Heart left ventricle (tissue), 16 donors: ENCODE results near the gene CHST11. TPM values are rescaled to one million over a fixed set of nuclear protein-coding genes. Genes with fewer than 3 reads are reported as not detected.

Experiments used
- ATAC-seq, 4 donors: fragments of 200-7000 bp; cut with Tn5 transposase; one replicate each; pipeline ENCODE4 v1.9.1; 2020 to 2022; ENCODE audit warnings: moderate library complexity in 4 of 4, mild to moderate bottlenecking in 3 of 4, moderate number of reproducible peaks in 1 of 4
- DNase-seq, 5 donors: peaks; one replicate each; pipeline ENCODE4 v3.0.0-alpha.2; 2020
- H3K27ac ChIP-seq, 12 donors: fragments of 200-600 bp; sonication (generic) in 4 of 12; one replicate each; pipeline versions ENCODE4 v1.5.0 to v1.8.0; 2016 to 2022; ENCODE audit warnings: mild to moderate bottlenecking in 2 of 12
- H3K27me3 ChIP-seq, 9 donors: fragments of 200-600 bp; sonication (generic) in 2 of 9; one replicate each; pipeline versions ENCODE4 v1.5.1 to v1.8.0; 2016 to 2022; ENCODE audit warnings: mild to moderate bottlenecking in 3 of 9
- H3K36me3 ChIP-seq, 9 donors: fragments of 200-600 bp; sonication (generic) in 2 of 9; one replicate each; pipeline versions ENCODE4 v1.5.0 to v1.8.0; 2018 to 2022; ENCODE audit warnings: mild to moderate bottlenecking in 2 of 9
- H3K4me1 ChIP-seq, 12 donors: fragments of 200-600 bp; sonication (generic) in 4 of 12; one replicate each; pipeline versions ENCODE4 v1.5.0 to v1.8.0; 2016 to 2022; ENCODE audit warnings: mild to moderate bottlenecking in 3 of 12
- H3K4me3 ChIP-seq, 12 donors: fragments of 200-600 bp; sonication (generic) in 4 of 12; one replicate each; pipeline versions ENCODE4 v1.5.0 to v1.8.0; 2017 to 2022; ENCODE audit warnings: mild to moderate bottlenecking in 9 of 12, moderate library complexity in 4 of 12
- H3K9me3 ChIP-seq, 12 donors: fragments of 200-600 bp; sonication (generic) in 4 of 12; one replicate each; pipeline versions ENCODE4 v1.5.0 to v1.8.0; 2016 to 2022; ENCODE audit warnings: mild to moderate bottlenecking in 1 of 12
- CTCF ChIP-seq, 12 donors: fragments of 200-600 bp; sonication (generic) in 4 of 12; IDR thresholded peaks; one replicate each; pipeline versions ENCODE4 v1.5.0 to v1.8.0; 2018 to 2022; ENCODE audit warnings: antibody characterized with exemption in 12 of 12, mild to moderate bottlenecking in 5 of 12
- POLR2A ChIP-seq, 2 donors: fragments of 450-650 bp; IDR thresholded peaks; one replicate each; pipeline ENCODE4 v1.6.1; 2017; ENCODE audit warnings: antibody characterized with exemption in 2 of 2, mild to moderate bottlenecking in 2 of 2, moderate library complexity in 2 of 2
- WGBS, 4 donors: extraction: QIAGEN DNeasy Blood & Tissue Kit in 2 of 4; methylation state at CpG; one replicate each; pipeline versions ENCODE4 v1.1.5 to v1.1.7; 2013 to 2018; 5-methylcytosine and 5-hydroxymethylcytosine counted together
- intact Hi-C, 10 donors: fragments of 100-400 bp; cut with DNase I; formaldehyde crosslinking; loops; one replicate each; pipeline versions ENCODE4 v1.11.1 to v1.14.2; 2022
- polyA plus RNA-seq, 2 donors: library from polyadenylated mRNA; stranded (reverse); fragments of 200-250 nt; gene quantifications; one replicate each; pipeline ENCODE4 v1.2.3, GENCODE V29; 2013
- total RNA-seq, 9 donors: library from RNA; depleted of rRNA in 2 of 9; stranded (reverse); fragments of >200 nt in 2 of 9; fragmentation: NEBNext Ultra II Directional in 3 of 9; extraction: Animal tissue kit (Norgen Biotek cat#: 25700) in 3 of 9; gene quantifications; one replicate each; pipeline versions ENCODE4 v1.1.0 to v1.2.4, GENCODE V29; 2016 to 2023
- donor health status: ischemic (EF 13 %, LVEDD 7.1; RV severe dilation, severe dysfunction).
- donor health status: healthy with polysubstance abuse.
- donor health status: DM: no; HTN: yes; CAD: no.
- donor health status: DM: no; HTN: no; CAD: no.
- donor health status: ischemic (EF 25% LVEDD 6.9; RV normal size, moderate dysfunction).
- donor health status: ischemic (EF 25% LVEDD 5.7; RV mildly dilated, moderate dysfunction).
- donor health status: healthy.
- donor health status: DM: yes; HTN: yes; CAD: no.
- donor health status: ischemic (EF 35%, LVEDD 5.7; RV mildly dilated, moderate dysfunction).
- donor health status: nonischemic (EF 11% LVEDD 7.7; RV severe dilation, severe dysfunction).
- donor health status: DM: yes; HTN: yes; CAD: no.
- donor health status: PGD.
- donor health status: ischemic (EF 29% LVEDD 5.4; RV normal size, mild dysfunction).
- donor health status: nonischemic (EF 23%, LVEDD 6.1; RV moderate dilation, normal function).

The CHST11 gene
- total and polyA plus RNA-seq, 11 donors = 1.1 to 16.9 (median 3.4) TPM

- H3K4me1 ChIP-seq = peaks cover 0 to 59% (median 11%) of the 10 kb centered on the region in 12 donors
- no peak for DNase-seq
Measured at GRCh38 chr12:104502217-104502616, 45.5 kb downstream of the CHST11 start.

GRCh38 chr12:104502638-104503037 is 45.9 kb downstream of the CHST11 start:
- no peak overlapping the region for H3K27ac ChIP-seq
- H3K9me3 ChIP-seq = no peaks in the 10 kb centered on the region
- peaks cover 0 to 59% (median 11%) of the 10 kb centered on the region in 12 donors for H3K4me1 ChIP-seq
- TF ChIP-seq POLR2A (IDR thresholded peaks at IDR 0.05) = no peak
- no peak for TF ChIP-seq CTCF (IDR thresholded peaks at IDR 0.05)
- no peak for ATAC-seq
- H3K36me3 ChIP-seq = no peaks in the 10 kb centered on the region
- intact Hi-C loops = no loop called here
- H3K27me3 ChIP-seq = no peaks in the 10 kb centered on the region
- no peak for DNase-seq
- no peak overlapping the region for H3K4me3 ChIP-seq
- 79 to 91% (median 89%) methylated on average over 6 of the region's 6 CpGs for WGBS, 4 donors

More at GRCh38 chr12:104502217-104502616, 45.5 kb downstream of the CHST11 start:
- TF ChIP-seq POLR2A (IDR thresholded peaks at IDR 0.05) (no peak), CTCF (IDR thresholded peaks at IDR 0.05) (no peak)
- ATAC-seq = no peak
- 95 to 100% (median 98%) methylated on average over 5 of the region's 5 CpGs for WGBS, 4 donors
- intact Hi-C loops = no loop called here
- Histone ChIP-seq H3K27me3 (no peaks in the 10 kb centered on the region), H3K27ac (no peak overlapping the region), H3K9me3 (no peaks in the 10 kb centered on the region), H3K36me3 (no peaks in the 10 kb centered on the region), H3K4me3 (no peak overlapping the region)

- Histone ChIP-seq H3K4me1 (peaks cover 0 to 58% (median 11%) of the 10 kb centered on the region in 12 donors), H3K27ac (no peak overlapping the region), H3K4me3 (no peak overlapping the region), H3K9me3 (no peaks in the 10 kb centered on the region), H3K36me3 (no peaks in the 10 kb centered on the region), H3K27me3 (no peaks in the 10 kb centered on the region)
- 83 to 94% (median 90%) methylated on average over 4 of the region's 4 CpGs for WGBS, 4 donors
- intact Hi-C loops = no loop called here
- TF ChIP-seq POLR2A (IDR thresholded peaks at IDR 0.05) (no peak), CTCF (IDR thresholded peaks at IDR 0.05) (no peak)
- DNase-seq (no peak), ATAC-seq (no peak)
Measured at GRCh38 chr12:104503191-104503590, 46.4 kb downstream of the CHST11 start.

GRCh38 chr12:104504146-104504545 is 47.4 kb downstream of the CHST11 start:
- peak in 1 of 4 donors; percentile 14 for ATAC-seq
- no peaks in the 10 kb centered on the region for H3K9me3 ChIP-seq
- H3K27me3 ChIP-seq = no peaks in the 10 kb centered on the region
- DNase-seq = no peak
- no peak overlapping the region for H3K4me3 ChIP-seq
- no peak overlapping the region for H3K27ac ChIP-seq
- intact Hi-C loops = no loop called here
- no peak for TF ChIP-seq POLR2A (IDR thresholded peaks at IDR 0.05)
- no peak for TF ChIP-seq CTCF (IDR thresholded peaks at IDR 0.05)
- H3K4me1 ChIP-seq = peaks cover 0 to 56% (median 11%) of the 10 kb centered on the region in 12 donors
- H3K36me3 ChIP-seq = no peaks in the 10 kb centered on the region
- WGBS, 4 donors = 82 to 91% (median 88%) methylated on average over 9 of the region's 9 CpGs
